Caco-2 (cell line): ENCODE results near the gene LOXL3. TPM values are rescaled to one million over a fixed set of nuclear protein-coding genes. Genes with fewer than 3 reads are reported as not detected.

Source experiments
- BruUV-seq: library from RNA; stranded (reverse); fragments of 400-500 nt; replicated peaks from 2 replicates; lab custom pipeline; 2021; lab: Mats Ljungman, UMichigan
- CTCF ChIA-PET: fragments of 300-600 bp; sonication (Branson Sonifier 250); formaldehyde crosslinking; loops from one replicate; lab custom pipeline; 2022; ENCODE audit warnings: antibody characterized with exemption; lab: Charles Lee
- POLR2A ChIA-PET: fragments of 300-600 bp; sonication (Branson Sonifier 250); formaldehyde crosslinking; loops from one replicate; lab custom pipeline; 2022; ENCODE audit warnings: antibody characterized with exemption; lab: Charles Lee
- DNase-seq, 2 experiments: peaks; one replicate each; pipeline versions ENCODE4 v3.0.0 to v3.0.0-alpha.2; 2020 to 2022
- H3K27me3 ChIP-seq: replicated peaks from 2 replicates; pipeline ENCODE4 v1.6.0; 2011; ENCODE audit warnings: low read length; ENCODE audit not compliant: control insufficient read depth, insufficient read depth
- H3K36me3 ChIP-seq: 2 replicates; pipeline ENCODE4 v1.5.1; 2011; ENCODE audit warnings: low read length; ENCODE audit not compliant: control insufficient read depth, insufficient read depth
- H3K4me1 ChIP-seq: fragments of 250-450 bp; sonication (Bioruptor Pico); 2 replicates; pipeline ENCODE4 v1.5.1; 2020; ENCODE audit warnings: mild to moderate bottlenecking
- H3K4me3 ChIP-seq: 2 replicates; pipeline ENCODE4 v1.5.1; 2011; ENCODE audit warnings: low read depth, mild to moderate bottlenecking, control low read depth, low read length
- H3K9me3 ChIP-seq: fragments of 250-450 bp; sonication (Bioruptor Pico); 2 replicates; pipeline ENCODE4 v1.5.1; 2020; ENCODE audit warnings: mild to moderate bottlenecking, moderate library complexity
- H3K27ac Mint-ChIP-seq: one replicate; pipeline ENCODE4 v1.8.0; 2022; ENCODE audit warnings: mixed read lengths; ENCODE audit not compliant: unreplicated experiment
- H3K27me3 Mint-ChIP-seq: one replicate; pipeline ENCODE4 v1.8.0; 2022; ENCODE audit warnings: mixed read lengths; ENCODE audit not compliant: insufficient read depth, unreplicated experiment
- H3K36me3 Mint-ChIP-seq: one replicate; pipeline ENCODE4 v1.8.0; 2022; ENCODE audit warnings: mild to moderate bottlenecking, mixed read lengths; ENCODE audit not compliant: insufficient read depth, unreplicated experiment
- H3K4me1 Mint-ChIP-seq: one replicate; pipeline ENCODE4 v1.8.0; 2022; ENCODE audit warnings: low read depth, mixed read lengths; ENCODE audit not compliant: unreplicated experiment
- H3K4me3 Mint-ChIP-seq: one replicate; pipeline ENCODE4 v1.8.0; 2022; ENCODE audit warnings: mild to moderate bottlenecking, moderate library complexity, mixed read lengths; ENCODE audit not compliant: unreplicated experiment
- H3K9me3 Mint-ChIP-seq: one replicate; pipeline ENCODE4 v1.8.0; 2022; ENCODE audit warnings: mixed read lengths; ENCODE audit not compliant: unreplicated experiment
- CTCF ChIP-seq, 2 experiments: fragments of 200-600 bp in 1 of 2; IDR thresholded peaks; 1 replicate in 1 of 2; 2 replicates in 1 of 2; pipeline versions ENCODE4 v1.5.1 to v1.8.0; 2011 to 2022; ENCODE audit warnings: antibody characterized with exemption in 1 of 2, control low read depth in 1 of 2, inconsistent platforms in 1 of 2, low read depth in 1 of 2, low read length in 1 of 2, mild to moderate bottlenecking in 1 of 2, moderate library complexity in 1 of 2; ENCODE audit not compliant: insufficient read depth in 1 of 2, severe bottlenecking in 1 of 2, unreplicated experiment in 1 of 2
- intact Hi-C: fragments of 100-400 bp; cut with micrococcal nuclease; formaldehyde crosslinking; loops from one replicate; pipeline ENCODE4 v1.10.0; 2022; ENCODE audit not compliant: unreplicated experiment
- total RNA-seq: library from RNA; stranded (reverse); gene quantifications from 2 replicates; pipeline ENCODE4 v1.2.3, GENCODE V29; 2022

The LOXL3 gene
- total RNA-seq, 1 experiment from 2014 or later: 13.8 TPM

DNA sequence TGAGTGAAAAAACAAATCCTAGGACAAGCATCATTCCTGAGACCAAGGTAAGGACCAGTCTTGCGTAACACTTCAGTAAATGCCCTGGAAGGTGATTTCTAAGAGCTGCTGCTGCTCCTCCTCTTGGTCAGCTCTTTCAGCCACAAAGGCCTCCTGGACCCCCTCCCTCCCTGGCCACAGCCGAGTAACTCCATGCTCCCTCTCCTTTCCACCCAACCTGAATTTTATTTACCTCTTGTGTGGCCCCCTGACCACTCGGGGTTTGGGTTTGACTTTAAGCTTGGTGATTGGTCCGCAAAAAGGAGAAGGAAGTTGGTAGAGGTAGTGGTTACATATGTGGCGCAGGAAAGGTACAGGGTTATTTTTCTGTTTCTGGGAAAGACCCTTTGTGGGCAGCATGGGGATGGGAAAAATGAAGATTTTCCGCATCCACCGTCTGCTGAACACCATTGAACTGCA lies 14.8 kb downstream of the LOXL3 start:
- no peak for DNase-seq
- intact Hi-C loops: no loop called here
- BruUV-seq: no TSS peak
- TF ChIP-seq CTCF (IDR thresholded peaks at IDR 0.05; ENCODE audit: insufficient read depth in 1 of 2, low read depth in 1 of 2, low read length in 1 of 2, severe bottlenecking in 1 of 2, unreplicated experiment in 1 of 2): no peak
- Mint-ChIP-seq H3K4me1 (no peaks in the 10 kb centered on the region), H3K36me3 (no peaks in the 10 kb centered on the region), H3K4me3 (no peak overlapping the region), H3K27ac (no peak overlapping the region), H3K9me3 (no peaks in the 10 kb centered on the region), H3K27me3 (no peaks in the 10 kb centered on the region)
- ChIA-PET CTCF (interaction anchor here (0.6 to 1.0 kb wide), 2 partner anchors 36 to 82 kb away, joined by 3 to 9 read pairs; no protein-coding TSS in a partner anchor), POLR2A (interaction anchor here (0.9 to 1.1 kb wide), 2 partner anchors 8 to 10 kb away, joined by 3 read pairs; no protein-coding TSS in a partner anchor)
- Histone ChIP-seq H3K36me3 (no peaks in the 10 kb centered on the region), H3K4me1 (no peaks in the 10 kb centered on the region; the same call in 1 of the 2 replicates), H3K27me3 (no peaks in the 10 kb centered on the region), H3K9me3 (no peaks in the 10 kb centered on the region), H3K4me3 (no peak overlapping the region)

DNA sequence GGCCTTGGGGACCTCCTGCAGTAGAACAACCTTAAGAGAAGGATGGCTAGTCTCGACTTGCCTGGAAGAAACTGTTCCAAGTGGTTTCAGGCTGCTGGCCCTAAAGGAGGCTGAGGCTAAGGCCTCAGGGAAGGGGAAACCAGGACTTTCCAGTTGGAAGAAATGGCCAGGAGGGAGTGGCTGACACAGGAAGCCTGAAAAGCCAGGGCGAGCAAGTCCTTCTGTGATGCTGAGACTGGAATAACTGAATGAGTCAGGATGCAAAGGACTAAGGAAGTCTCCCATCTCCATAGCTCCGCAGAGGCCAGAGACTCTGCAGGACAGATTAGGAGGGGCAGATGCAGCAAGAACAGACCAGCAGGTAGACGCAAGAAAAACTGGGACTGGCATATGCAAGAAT lies 16.6 kb downstream of the LOXL3 start:
- Mint-ChIP-seq H3K27me3 (no peaks in the 10 kb centered on the region), H3K27ac (no peak overlapping the region), H3K9me3 (no peaks in the 10 kb centered on the region), H3K36me3 (no peaks in the 10 kb centered on the region), H3K4me1 (no peaks in the 10 kb centered on the region), H3K4me3 (no peak overlapping the region)
- CTCF ChIA-PET: no interaction called here
- Histone ChIP-seq H3K36me3 (no peaks in the 10 kb centered on the region), H3K27me3 (no peaks in the 10 kb centered on the region), H3K9me3 (no peaks in the 10 kb centered on the region), H3K4me1 (no peaks in the 10 kb centered on the region; the same call in 1 of the 2 replicates), H3K4me3 (no peak overlapping the region)
- BruUV-seq: no TSS peak
- no peak for DNase-seq
- POLR2A ChIA-PET: no interaction called here
- TF ChIP-seq CTCF (IDR thresholded peaks at IDR 0.05; ENCODE audit: insufficient read depth in 1 of 2, low read depth in 1 of 2, low read length in 1 of 2, severe bottlenecking in 1 of 2, unreplicated experiment in 1 of 2): no peak
- intact Hi-C loops: no loop called here

- no peak overlapping the region for H3K27ac Mint-ChIP-seq
- intact Hi-C loops: no loop called here
- no TSS peak for BruUV-seq
Measured at GRCh38 chr2:74536166-74536950, 17.4 kb downstream of the LOXL3 start.

More at GRCh38 chr2:74536166-74536950, 17.4 kb downstream of the LOXL3 start:
- Histone ChIP-seq H3K4me1 (no peaks in the 10 kb centered on the region; the same call in 1 of the 2 replicates), H3K4me3 (no peak overlapping the region), H3K36me3 (no peaks in the 10 kb centered on the region), H3K27me3 (no peaks in the 10 kb centered on the region), H3K9me3 (no peaks in the 10 kb centered on the region)
- peaks cover 4% of the 10 kb centered on the region for H3K36me3 Mint-ChIP-seq
- no peak overlapping the region for H3K4me3 Mint-ChIP-seq
- no peak for DNase-seq
- H3K27me3 Mint-ChIP-seq: no peaks in the 10 kb centered on the region
- peaks cover 3% of the 10 kb centered on the region for H3K4me1 Mint-ChIP-seq
- no peak for TF ChIP-seq CTCF (IDR thresholded peaks at IDR 0.05; ENCODE audit: insufficient read depth in 1 of 2, low read depth in 1 of 2, low read length in 1 of 2, severe bottlenecking in 1 of 2, unreplicated experiment in 1 of 2)
- POLR2A ChIA-PET: no interaction called here
- CTCF ChIA-PET: no interaction called here
- H3K9me3 Mint-ChIP-seq: no peaks in the 10 kb centered on the region
